ENCODE results near the gene FNBP1L.
"Not testable (repeated sequence)": the region's sequence is repeated elsewhere in the genome, so short reads cannot be mapped to it uniquely, and the experiment has no call there.

Gene FNBP1L

DNA sequence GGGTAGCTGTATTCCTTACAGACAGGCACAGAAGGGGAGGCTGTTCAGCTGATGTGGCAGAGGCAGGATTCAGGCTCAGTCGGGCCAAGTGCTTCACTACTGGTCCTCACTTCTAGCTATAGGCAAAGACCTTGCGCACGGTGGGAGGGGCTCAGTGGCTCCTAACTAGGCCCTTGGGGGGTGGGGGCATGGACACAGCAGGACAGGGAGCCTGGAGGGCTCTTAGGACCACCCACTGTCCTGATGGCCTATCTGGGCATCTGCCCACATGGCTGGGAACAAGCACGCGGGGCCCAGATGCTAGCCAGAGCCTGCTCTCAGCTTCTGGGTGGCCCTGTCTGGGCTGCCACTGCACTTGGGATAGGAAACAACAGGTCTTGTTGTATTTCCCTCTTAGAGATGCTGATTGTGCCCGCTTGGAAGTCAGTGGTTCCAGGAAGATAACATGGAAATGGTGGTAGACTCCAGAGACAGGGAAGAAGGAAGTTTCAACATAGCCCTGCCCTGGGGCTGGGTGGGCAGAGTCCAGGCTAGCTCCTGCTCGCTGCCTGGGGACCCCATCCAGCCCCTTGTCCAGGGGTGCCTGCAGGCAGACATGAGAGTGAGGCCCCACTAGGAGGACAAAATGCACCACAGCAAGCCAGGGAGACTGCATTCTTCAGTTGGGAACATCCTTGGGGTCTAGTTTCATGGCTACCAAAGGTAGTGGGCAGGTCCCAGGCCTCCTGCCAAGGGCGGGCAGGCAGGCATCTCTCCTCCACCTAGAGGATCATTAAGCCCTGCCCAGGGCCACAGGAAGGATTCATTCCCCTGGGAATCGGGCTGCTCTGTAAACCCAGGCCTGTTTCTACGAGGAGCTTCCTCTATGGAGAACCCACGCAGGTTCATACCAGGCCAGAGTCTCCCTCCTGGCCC is 131.2 kb downstream of the FNBP1L start:
- peaks cover 5% of the 10 kb centered on the region for H3K4me1 ChIP-seq (ENCODE audit: control insufficient read depth, insufficient read depth, low read length)
- no peak overlapping the region for H3K27ac ChIP-seq (ENCODE audit: low read length)
- peaks cover 0 to 13% of the 10 kb centered on the region in 2 donors for H3K36me3 ChIP-seq (ENCODE audit: control insufficient read depth in 2 of 2, insufficient read depth in 2 of 2, low read length in 2 of 2)
- no peaks in the 10 kb centered on the region for H3K9me3 ChIP-seq (ENCODE audit: control insufficient read depth in 2 of 2, low read length in 2 of 2)
- H3K4me3 ChIP-seq (ENCODE audit: low read length in 2 of 2), result no peak overlapping the region
- no peak overlapping the region for H3K9ac ChIP-seq (ENCODE audit: low read length in 2 of 2)
- H3K27me3 ChIP-seq (ENCODE audit: control insufficient read depth in 1 of 2, insufficient read depth in 2 of 2, low read length in 2 of 2), result no peaks in the 10 kb centered on the region

DNA sequence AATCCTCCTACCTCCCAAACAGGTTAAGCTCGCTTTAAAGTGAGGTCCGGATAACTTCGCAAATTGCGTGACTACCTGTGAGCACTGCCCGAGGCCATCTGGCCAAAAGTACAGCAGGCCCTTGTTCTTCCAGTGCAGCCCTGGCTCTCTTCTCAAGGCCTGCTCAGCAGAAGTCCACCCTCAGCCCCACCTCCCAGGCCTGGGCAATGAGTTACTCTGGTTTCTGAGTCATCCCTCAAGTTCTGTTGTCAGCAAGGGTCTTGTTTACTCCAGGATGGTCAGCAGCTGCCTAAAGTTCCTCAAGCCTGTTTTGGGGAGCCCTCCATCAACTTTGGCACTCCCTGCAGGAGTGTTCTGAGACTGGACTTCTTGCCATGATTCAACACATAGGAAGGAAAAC is 132.0 kb downstream of the FNBP1L start:
- Histone ChIP-seq H3K27ac (ENCODE audit: low read length) (no peak overlapping the region), H3K9ac (ENCODE audit: low read length in 2 of 2) (no peak overlapping the region), H3K9me3 (ENCODE audit: control insufficient read depth in 2 of 2, low read length in 2 of 2) (no peaks in the 10 kb centered on the region), H3K36me3 (ENCODE audit: control insufficient read depth in 2 of 2, insufficient read depth in 2 of 2, low read length in 2 of 2) (peaks cover 0 to 11% of the 10 kb centered on the region in 2 donors), H3K27me3 (ENCODE audit: control insufficient read depth in 1 of 2, insufficient read depth in 2 of 2, low read length in 2 of 2) (no peaks in the 10 kb centered on the region), H3K4me3 (ENCODE audit: low read length in 2 of 2) (no peak overlapping the region), H3K4me1 (ENCODE audit: control insufficient read depth, insufficient read depth, low read length) (peaks cover 5% of the 10 kb centered on the region)

DNA sequence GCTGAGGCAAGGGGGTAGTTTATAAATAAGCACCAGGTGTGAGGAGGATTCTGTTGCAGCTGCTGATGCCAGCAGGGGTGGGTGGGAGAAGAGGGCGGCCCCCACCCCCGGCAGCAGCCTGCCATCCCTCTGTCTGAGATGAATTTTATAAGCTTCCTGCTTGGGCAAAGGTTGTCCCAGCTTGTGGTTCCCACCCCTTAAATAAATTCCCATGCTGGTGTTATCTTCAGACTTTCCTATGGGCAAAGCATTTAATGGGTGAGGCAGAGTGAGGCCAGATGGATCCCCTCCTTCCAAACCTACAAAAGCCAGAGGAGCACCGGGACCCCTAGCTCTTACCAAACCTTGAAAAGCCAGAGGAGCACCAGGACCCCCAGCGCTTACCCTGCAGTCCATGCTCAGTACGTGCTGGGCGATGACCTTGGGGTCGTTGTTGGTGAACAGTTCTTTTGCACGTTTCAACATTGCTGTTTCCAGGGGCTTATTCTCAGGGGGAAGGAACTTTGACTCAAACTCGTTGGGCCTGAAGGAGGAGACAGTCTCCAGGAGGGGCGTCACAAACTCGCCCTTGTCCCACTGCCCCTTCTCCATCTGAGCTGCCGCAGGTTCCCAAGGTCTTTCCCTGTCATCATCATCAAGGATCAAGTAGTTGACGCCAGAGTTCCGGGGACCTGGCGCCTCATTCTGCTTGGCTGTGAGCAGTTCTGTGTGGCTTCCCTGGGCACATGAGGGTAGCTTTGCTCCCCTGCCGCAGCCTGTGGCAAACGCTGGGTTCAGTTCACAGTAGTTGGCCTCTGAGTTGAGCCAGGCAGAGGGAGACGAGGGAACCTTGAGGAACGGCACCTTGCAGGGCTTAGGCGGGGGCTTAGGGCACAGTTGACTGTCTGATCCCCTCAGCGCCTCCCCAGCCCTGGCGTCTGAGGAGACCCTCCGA is 134.3 kb downstream of the FNBP1L start:
- no peak overlapping the region for H3K4me3 ChIP-seq (ENCODE audit: low read length in 2 of 2)
- no peaks in the 10 kb centered on the region for H3K27me3 ChIP-seq (ENCODE audit: control insufficient read depth in 1 of 2, insufficient read depth in 2 of 2, low read length in 2 of 2)
- peaks cover 0 to 8% of the 10 kb centered on the region in 2 donors for H3K36me3 ChIP-seq (ENCODE audit: control insufficient read depth in 2 of 2, insufficient read depth in 2 of 2, low read length in 2 of 2)
- H3K27ac ChIP-seq (ENCODE audit: low read length), result no peak overlapping the region
- H3K9me3 ChIP-seq (ENCODE audit: control insufficient read depth in 2 of 2, low read length in 2 of 2), result no peaks in the 10 kb centered on the region
- H3K9ac ChIP-seq (ENCODE audit: low read length in 2 of 2), result no peak overlapping the region
- H3K4me1 ChIP-seq (ENCODE audit: control insufficient read depth, insufficient read depth, low read length), result peaks cover 5% of the 10 kb centered on the region

DNA sequence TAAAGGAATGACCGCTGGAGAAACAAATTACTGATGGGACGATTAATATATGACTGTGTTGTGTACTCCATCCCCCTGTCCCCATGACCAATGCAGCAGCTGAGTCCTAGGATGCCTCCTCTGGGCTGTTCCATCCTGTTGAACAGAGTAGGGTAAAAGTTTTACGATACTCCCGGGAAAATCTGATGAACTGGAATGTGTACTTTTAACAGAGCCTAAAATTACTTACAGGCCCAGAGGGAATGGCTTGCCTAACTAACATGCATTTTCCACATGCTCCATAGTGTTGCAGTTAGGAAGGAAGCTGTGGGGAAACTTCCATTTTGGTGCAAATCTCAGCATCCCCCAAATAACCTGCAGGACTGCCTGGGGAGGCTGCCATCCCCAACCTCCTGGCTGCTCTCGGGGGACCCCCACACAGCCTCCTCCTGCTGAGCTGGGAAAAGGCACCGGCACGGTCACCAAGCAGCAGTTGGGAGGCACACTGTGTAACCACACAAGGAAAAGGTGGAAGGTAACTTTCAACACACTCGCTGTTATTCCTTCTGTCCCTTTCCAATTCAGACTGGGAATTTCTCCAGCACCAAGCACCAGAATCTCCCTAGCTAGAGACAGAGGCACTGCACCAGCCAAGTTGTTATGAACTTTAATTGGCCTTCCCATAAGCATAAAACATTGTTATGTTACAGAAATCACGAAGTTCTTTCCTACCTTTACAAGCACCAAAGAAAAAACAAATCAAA is 136.5 kb downstream of the FNBP1L start:
- no peaks in the 10 kb centered on the region for H3K9me3 ChIP-seq (ENCODE audit: control insufficient read depth in 2 of 2, low read length in 2 of 2)
- no peak overlapping the region for H3K27ac ChIP-seq (ENCODE audit: low read length)
- H3K36me3 ChIP-seq (ENCODE audit: control insufficient read depth in 2 of 2, insufficient read depth in 2 of 2, low read length in 2 of 2), result peaks cover 4 to 14% of the 10 kb centered on the region in 2 donors
- no peak overlapping the region for H3K9ac ChIP-seq (ENCODE audit: low read length in 2 of 2)
- no peak overlapping the region for H3K4me3 ChIP-seq (ENCODE audit: low read length in 2 of 2)
- H3K4me1 ChIP-seq (ENCODE audit: control insufficient read depth, insufficient read depth, low read length), result peaks cover 5% of the 10 kb centered on the region
- H3K27me3 ChIP-seq (ENCODE audit: control insufficient read depth in 1 of 2, insufficient read depth in 2 of 2, low read length in 2 of 2), result no peaks in the 10 kb centered on the region

DNA sequence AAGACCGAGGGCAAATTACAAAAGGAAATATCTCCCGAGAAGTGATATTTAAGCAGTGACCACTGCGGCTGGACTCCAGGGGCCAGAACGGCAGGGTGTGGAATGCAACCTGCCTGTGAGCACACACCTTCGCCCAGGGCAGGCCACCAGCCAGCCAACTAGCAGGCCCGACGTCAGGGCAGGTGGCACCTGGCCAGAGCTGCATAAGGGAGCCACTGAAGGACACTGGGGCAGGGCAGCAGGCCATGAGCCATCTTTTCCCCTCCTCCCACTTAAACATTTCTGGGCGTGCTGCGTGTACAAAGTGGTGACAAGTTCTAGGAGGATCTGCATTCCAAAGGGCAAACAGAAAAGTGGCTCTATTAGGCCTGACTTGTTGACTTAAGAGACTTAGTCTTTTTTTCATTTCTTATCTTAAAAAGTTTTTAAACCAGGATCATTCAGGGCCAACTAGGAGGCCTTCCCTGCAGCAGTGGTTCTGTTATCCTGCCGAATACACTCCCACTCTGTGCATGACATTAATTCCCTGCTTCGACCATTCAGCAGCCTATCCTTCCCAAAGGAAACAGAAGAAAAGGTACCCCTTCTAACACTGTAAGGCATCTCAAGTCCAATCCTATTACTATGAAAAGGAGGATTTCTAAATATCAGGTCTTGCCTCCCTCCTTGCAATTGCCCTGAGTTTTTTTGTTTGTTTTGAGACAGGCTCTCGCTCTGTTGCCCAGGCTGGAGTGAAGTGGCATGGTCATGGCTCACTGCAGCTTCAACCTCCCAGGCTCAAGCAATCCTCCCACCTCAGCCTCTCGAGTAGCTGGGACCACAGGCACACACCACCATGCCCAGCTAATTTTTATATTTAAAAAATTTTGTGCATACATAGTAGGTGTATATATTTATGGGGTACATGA is 137.4 kb downstream of the FNBP1L start:
- Histone ChIP-seq H3K9me3 (ENCODE audit: control insufficient read depth in 2 of 2, low read length in 2 of 2) (no peaks in the 10 kb centered on the region), H3K9ac (ENCODE audit: low read length in 2 of 2) (no peak overlapping the region), H3K27ac (ENCODE audit: low read length) (no peak overlapping the region), H3K4me3 (ENCODE audit: low read length in 2 of 2) (no peak overlapping the region), H3K4me1 (ENCODE audit: control insufficient read depth, insufficient read depth, low read length) (no peaks in the 10 kb centered on the region), H3K36me3 (ENCODE audit: control insufficient read depth in 2 of 2, insufficient read depth in 2 of 2, low read length in 2 of 2) (peaks cover 4 to 17% of the 10 kb centered on the region in 2 donors), H3K27me3 (ENCODE audit: control insufficient read depth in 1 of 2, insufficient read depth in 2 of 2, low read length in 2 of 2) (no peaks in the 10 kb centered on the region)

DNA sequence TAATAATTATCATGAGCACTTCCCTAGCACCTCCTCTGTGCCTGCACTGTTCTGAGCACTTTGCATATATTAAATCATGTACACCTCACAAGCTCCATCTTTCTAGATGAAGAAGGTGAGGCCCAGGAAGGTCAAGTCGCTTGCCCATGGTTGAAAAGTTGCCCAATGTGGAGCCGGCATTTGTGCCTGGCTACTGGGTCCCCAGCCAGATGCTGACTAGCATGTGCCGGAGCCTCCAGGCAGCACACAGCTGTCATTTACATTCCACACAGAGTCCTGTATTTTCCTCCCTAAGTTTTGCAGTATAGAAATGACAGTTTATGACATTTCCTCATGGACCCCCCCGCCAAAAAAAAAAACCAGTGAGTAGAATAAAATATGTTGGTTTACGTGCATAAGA is 139.4 kb downstream of the FNBP1L start:
- Histone ChIP-seq H3K4me3 (ENCODE audit: low read length in 2 of 2) (no peak overlapping the region), H3K9ac (ENCODE audit: low read length in 2 of 2) (no peak overlapping the region), H3K36me3 (ENCODE audit: control insufficient read depth in 2 of 2, insufficient read depth in 2 of 2, low read length in 2 of 2) (peaks cover 4 to 17% of the 10 kb centered on the region in 2 donors), H3K4me1 (ENCODE audit: control insufficient read depth, insufficient read depth, low read length) (peaks cover 5% of the 10 kb centered on the region), H3K9me3 (ENCODE audit: control insufficient read depth in 2 of 2, low read length in 2 of 2) (no peaks in the 10 kb centered on the region), H3K27ac (ENCODE audit: low read length) (no peak overlapping the region), H3K27me3 (ENCODE audit: control insufficient read depth in 1 of 2, insufficient read depth in 2 of 2, low read length in 2 of 2) (no peaks in the 10 kb centered on the region)

DNA sequence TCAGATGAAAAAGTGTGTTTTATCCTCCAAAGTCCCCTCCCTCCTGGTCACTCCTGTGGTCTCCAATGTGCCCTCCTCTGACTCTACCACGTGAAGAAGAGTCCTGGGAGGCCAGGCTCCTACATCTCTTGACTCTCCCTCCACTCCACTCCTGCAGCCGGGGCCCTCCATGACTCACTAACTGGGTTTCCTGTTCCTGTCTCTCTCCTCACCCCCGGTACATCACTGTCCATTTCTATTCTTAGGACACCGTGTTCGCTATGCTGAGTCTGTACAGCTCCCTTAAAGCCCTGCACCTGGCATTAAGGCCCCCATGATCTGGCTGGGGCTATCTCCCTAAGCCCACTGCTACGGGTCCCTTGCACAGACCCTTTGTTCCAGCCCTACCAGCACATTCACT is 140.3 kb downstream of the FNBP1L start:
- H3K4me1 ChIP-seq (ENCODE audit: control insufficient read depth, insufficient read depth, low read length), result peaks cover 10% of the 10 kb centered on the region
- H3K9me3 ChIP-seq (ENCODE audit: control insufficient read depth in 2 of 2, low read length in 2 of 2), result no peaks in the 10 kb centered on the region
- H3K27ac ChIP-seq (ENCODE audit: low read length), result no peak overlapping the region
- H3K4me3 ChIP-seq (ENCODE audit: low read length in 2 of 2), result no peak overlapping the region
- peaks cover 4 to 14% of the 10 kb centered on the region in 2 donors for H3K36me3 ChIP-seq (ENCODE audit: control insufficient read depth in 2 of 2, insufficient read depth in 2 of 2, low read length in 2 of 2)
- no peak overlapping the region for H3K9ac ChIP-seq (ENCODE audit: low read length in 2 of 2)
- H3K27me3 ChIP-seq (ENCODE audit: control insufficient read depth in 1 of 2, insufficient read depth in 2 of 2, low read length in 2 of 2), result no peaks in the 10 kb centered on the region

DNA sequence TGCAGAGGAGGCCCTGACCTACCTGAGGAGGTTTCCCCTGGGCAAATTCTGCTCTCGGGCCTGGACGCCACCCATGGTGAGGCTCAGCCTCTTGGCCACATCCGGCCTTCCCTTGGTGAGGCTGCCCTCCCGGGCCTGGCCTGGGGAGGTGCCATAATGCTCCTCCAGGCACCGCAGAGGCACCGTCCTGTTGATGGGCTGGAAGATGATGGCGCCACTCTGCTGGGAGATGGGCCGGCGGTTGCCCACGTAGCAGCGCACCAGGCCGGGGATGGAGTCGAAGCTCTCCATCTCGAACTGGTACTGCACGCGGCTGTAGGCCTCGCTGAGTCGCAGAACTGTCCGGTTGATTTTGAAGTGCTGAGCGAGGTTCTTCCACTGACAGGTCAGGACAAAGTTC is 141.0 kb downstream of the FNBP1L start:
- Histone ChIP-seq H3K27ac (ENCODE audit: low read length) (no peak overlapping the region), H3K9me3 (ENCODE audit: control insufficient read depth in 2 of 2, low read length in 2 of 2) (no peaks in the 10 kb centered on the region), H3K27me3 (ENCODE audit: control insufficient read depth in 1 of 2, insufficient read depth in 2 of 2, low read length in 2 of 2) (no peaks in the 10 kb centered on the region), H3K4me3 (ENCODE audit: low read length in 2 of 2) (no peak overlapping the region), H3K9ac (ENCODE audit: low read length in 2 of 2) (no peak overlapping the region), H3K36me3 (ENCODE audit: control insufficient read depth in 2 of 2, insufficient read depth in 2 of 2, low read length in 2 of 2) (peaks cover 4 to 14% of the 10 kb centered on the region in 2 donors), H3K4me1 (ENCODE audit: control insufficient read depth, insufficient read depth, low read length) (peaks cover 12% of the 10 kb centered on the region)

DNA sequence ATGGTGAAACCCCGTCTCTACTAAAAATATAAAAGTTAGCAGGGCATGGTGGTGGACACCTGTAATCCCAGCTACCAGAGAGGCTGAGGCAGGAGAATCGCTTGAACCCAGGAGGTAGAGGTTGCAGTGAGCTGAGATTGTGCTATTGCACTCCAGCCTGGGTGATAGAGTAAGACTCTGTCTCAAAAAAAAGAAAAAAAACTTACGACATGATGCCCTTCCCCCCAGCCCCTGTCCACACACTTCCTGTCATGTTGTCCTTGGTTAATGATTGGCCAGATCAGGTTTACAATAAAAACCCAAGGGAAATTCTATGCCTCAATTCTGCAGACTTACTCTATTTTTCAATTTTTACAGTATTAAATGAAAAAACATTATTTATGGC is 143.4 kb downstream of the FNBP1L start:
- Histone ChIP-seq H3K4me1 (ENCODE audit: control insufficient read depth, insufficient read depth, low read length) (peaks cover 20% of the 10 kb centered on the region), H3K36me3 (ENCODE audit: control insufficient read depth in 2 of 2, insufficient read depth in 2 of 2, low read length in 2 of 2) (peaks cover 4 to 12% of the 10 kb centered on the region in 2 donors)
- H3K4me3 ChIP-seq (ENCODE audit: low read length in 2 of 2); H3K9me3 ChIP-seq (ENCODE audit: control insufficient read depth in 2 of 2, low read length in 2 of 2); H3K9ac ChIP-seq (ENCODE audit: low read length in 2 of 2); H3K27me3 ChIP-seq (ENCODE audit: control insufficient read depth in 1 of 2, insufficient read depth in 2 of 2, low read length in 2 of 2); H3K27ac ChIP-seq (ENCODE audit: low read length): not testable (repeated sequence)
